ENCODE measurements around the gene CDC6. TPM values are rescaled to one million over a fixed set of nuclear protein-coding genes. Genes with fewer than 3 reads are reported as not detected.

The CDC6 gene
- total RNA-seq, 1 experiment from 2014 or later = 96.8 TPM

GRCh38 chr17:40331743-40332641 is 44.3 kb downstream of the CDC6 start:
- no peak for TF ChIP-seq CTCF (IDR thresholded peaks at IDR 0.05; ENCODE audit: unreplicated experiment)
- CTCF ChIA-PET = interaction anchor here (0.7 to 1.7 kb wide), 2 partner anchors 13 to 27 kb away, joined by 3 to 5 read pairs; no protein-coding TSS in a partner anchor
- peaks cover 48% of the 10 kb centered on the region for H3K4me1 Mint-ChIP-seq (ENCODE audit: insufficient read depth, unreplicated experiment)
- no peak overlapping the region for H3K27ac Mint-ChIP-seq (ENCODE audit: low read depth, unreplicated experiment)
- intact Hi-C loops (cut with micrococcal nuclease) = no loop called here
- H3K4me3 Mint-ChIP-seq (ENCODE audit: unreplicated experiment) = no peak overlapping the region
- no peaks in the 10 kb centered on the region for H3K9me3 Mint-ChIP-seq (ENCODE audit: unreplicated experiment)
- no TSS peak for BruUV-seq (replicated peaks)
- peaks cover 8% of the 10 kb centered on the region for H3K36me3 Mint-ChIP-seq (ENCODE audit: insufficient read depth, unreplicated experiment)
- POLR2A ChIA-PET = interaction anchor here (0.7 to 1.5 kb wide), 4 partner anchors 13 to 200 kb away, joined by 3 to 5 read pairs (median 4); partner anchors contain the start of gene CDC6
- peak; percentile 89 for DNase-seq (ENCODE audit: unreplicated experiment)
- no peaks in the 10 kb centered on the region for H3K27me3 Mint-ChIP-seq (ENCODE audit: insufficient read depth, unreplicated experiment)

- no peak for DNase-seq (ENCODE audit: unreplicated experiment)
- H3K4me3 Mint-ChIP-seq (ENCODE audit: unreplicated experiment) = peak overlapping the region; percentile 19
- H3K4me1 Mint-ChIP-seq (ENCODE audit: insufficient read depth, unreplicated experiment) = peaks cover 40% of the 10 kb centered on the region
- CTCF ChIA-PET = interaction anchor here (1.0 to 1.4 kb wide), 2 partner anchors 30 to 42 kb away, joined by 5 read pairs; no protein-coding TSS in a partner anchor
- H3K9me3 Mint-ChIP-seq (ENCODE audit: unreplicated experiment) = no peaks in the 10 kb centered on the region
- BruUV-seq (replicated peaks) = no TSS peak
- H3K27ac Mint-ChIP-seq (ENCODE audit: low read depth, unreplicated experiment) = no peak overlapping the region
- TF ChIP-seq CTCF (IDR thresholded peaks at IDR 0.05; ENCODE audit: unreplicated experiment) = no peak
- POLR2A ChIA-PET = interaction anchor here (0.7 to 1.7 kb wide), 4 partner anchors 15 to 259 kb away, joined by 3 to 5 read pairs (median 5); no protein-coding TSS in a partner anchor
- H3K36me3 Mint-ChIP-seq (ENCODE audit: insufficient read depth, unreplicated experiment) = no peaks in the 10 kb centered on the region
- intact Hi-C loops (cut with micrococcal nuclease) = no loop called here
- no peaks in the 10 kb centered on the region for H3K27me3 Mint-ChIP-seq (ENCODE audit: insufficient read depth, unreplicated experiment)
These were observed 46.2 kb downstream of the CDC6 start for GRCh38 chr17:40333781-40334448.

- intact Hi-C loops (cut with micrococcal nuclease) = no loop called here
- H3K27me3 Mint-ChIP-seq (ENCODE audit: insufficient read depth, unreplicated experiment) = no peaks in the 10 kb centered on the region
- peaks cover 33% of the 10 kb centered on the region for H3K4me1 Mint-ChIP-seq (ENCODE audit: insufficient read depth, unreplicated experiment)
- ChIA-PET CTCF (interaction anchor here (0.7 to 1.6 kb wide), 2 partner anchors 20 to 216 kb away, joined by 3 to 7 read pairs; no protein-coding TSS in a partner anchor), POLR2A (interaction anchor here (0.5 to 1.6 kb wide), 3 partner anchors 10 to 272 kb away, joined by 3 to 4 read pairs (median 4); no protein-coding TSS in a partner anchor)
- BruUV-seq (replicated peaks) = no TSS peak
- H3K9me3 Mint-ChIP-seq (ENCODE audit: unreplicated experiment) = no peaks in the 10 kb centered on the region
- H3K36me3 Mint-ChIP-seq (ENCODE audit: insufficient read depth, unreplicated experiment) = no peaks in the 10 kb centered on the region
- no peak for TF ChIP-seq CTCF (IDR thresholded peaks at IDR 0.05; ENCODE audit: unreplicated experiment)
- no peak for DNase-seq (ENCODE audit: unreplicated experiment)
- no peak overlapping the region for H3K4me3 Mint-ChIP-seq (ENCODE audit: unreplicated experiment)
- H3K27ac Mint-ChIP-seq (ENCODE audit: low read depth, unreplicated experiment) = no peak overlapping the region
These were observed 47.9 kb downstream of the CDC6 start for GRCh38 chr17:40335620-40336019.

GRCh38 chr17:40337351-40337750 is 49.7 kb downstream of the CDC6 start:
- no peak for DNase-seq (ENCODE audit: unreplicated experiment)
- ChIA-PET POLR2A (no interaction called here), CTCF (interaction anchor here (1.3 kb wide), 1 partner anchor 18 kb away, joined by 4 read pairs; no protein-coding TSS in a partner anchor)
- no peak for TF ChIP-seq CTCF (IDR thresholded peaks at IDR 0.05; ENCODE audit: unreplicated experiment)
- no peaks in the 10 kb centered on the region for H3K9me3 Mint-ChIP-seq (ENCODE audit: unreplicated experiment)
- no peaks in the 10 kb centered on the region for H3K36me3 Mint-ChIP-seq (ENCODE audit: insufficient read depth, unreplicated experiment)
- intact Hi-C loops (cut with micrococcal nuclease) = no loop called here
- no TSS peak for BruUV-seq (replicated peaks)
- H3K27ac Mint-ChIP-seq (ENCODE audit: low read depth, unreplicated experiment) = no peak overlapping the region
- H3K4me1 Mint-ChIP-seq (ENCODE audit: insufficient read depth, unreplicated experiment) = peaks cover 25% of the 10 kb centered on the region
- no peaks in the 10 kb centered on the region for H3K27me3 Mint-ChIP-seq (ENCODE audit: insufficient read depth, unreplicated experiment)
- H3K4me3 Mint-ChIP-seq (ENCODE audit: unreplicated experiment) = no peak overlapping the region

Measured in MCF 10A (cell line).